Stimulated activated CD4-positive, alpha-beta T cell treated with anti-CD3 and anti-CD28 coated beads, Interleukin-12 subunit alpha, Interleukin-12 subunit beta, amount 100 ng/mL, for 24 hours (primary cell): Measurements from ENCODE around the gene AFAP1L1.

Experiments used
- DNase-seq, 2 experiments: peaks; one replicate each; pipeline ENCODE4 v3.0.0-alpha.2; 2020; ENCODE audit warnings: low read depth in 2 of 2

The AFAP1L1 gene

GRCh38 chr5:149314571-149315111, 43.0 kb downstream of the AFAP1L1 start:
- no peak for DNase-seq

GRCh38 chr5:149315753-149316152, 44.1 kb downstream of the AFAP1L1 start:
- DNase-seq, result no peak

- DNase-seq, result no peak
These were observed 45.8 kb downstream of the AFAP1L1 start for GRCh38 chr5:149317281-149318048.

- no peak for DNase-seq
These were observed 47.5 kb downstream of the AFAP1L1 start for GRCh38 chr5:149319174-149319573.

GRCh38 chr5:149320791-149321330, 49.2 kb downstream of the AFAP1L1 start:
- no peak for DNase-seq

GRCh38 chr5:149322518-149322917, 50.9 kb downstream of the AFAP1L1 start:
- no peak for DNase-seq

GRCh38 chr5:149323210-149323609, 51.6 kb downstream of the AFAP1L1 start:
- DNase-seq, result no peak

- DNase-seq, result no peak
These were observed 52.1 kb downstream of the AFAP1L1 start for GRCh38 chr5:149323621-149324205.

GRCh38 chr5:149324641-149325040, 53.0 kb downstream of the AFAP1L1 start:
- no peak for DNase-seq

- DNase-seq, result no peak
These were observed 53.6 kb downstream of the AFAP1L1 start for GRCh38 chr5:149325166-149325735.

GRCh38 chr5:149325894-149326293, 54.2 kb downstream of the AFAP1L1 start:
- no peak for DNase-seq

GRCh38 chr5:149326611-149327010, 55.0 kb downstream of the AFAP1L1 start:
- DNase-seq, result no peak

- DNase-seq, result no peak
These were observed 56.5 kb downstream of the AFAP1L1 start for GRCh38 chr5:149328177-149328576.

- DNase-seq, result no peak
These were observed 62.2 kb downstream of the AFAP1L1 start for GRCh38 chr5:149333711-149334443.

- DNase-seq, result no peak
These were observed 66.1 kb downstream of the AFAP1L1 start for GRCh38 chr5:149337736-149338135.

- DNase-seq, result no peak
These were observed 66.7 kb downstream of the AFAP1L1 start for GRCh38 chr5:149338364-149338763.

- DNase-seq, result no peak
These were observed 69.3 kb downstream of the AFAP1L1 start for GRCh38 chr5:149340920-149341319.

GRCh38 chr5:149341876-149342275, 70.2 kb downstream of the AFAP1L1 start:
- no peak for DNase-seq

GRCh38 chr5:149344151-149344550, 72.5 kb downstream of the AFAP1L1 start:
- DNase-seq, result no peak

- peak; percentile 91 for DNase-seq
These were observed 73.7 kb downstream of the AFAP1L1 start, which contains the start of gene GRPEL2 for GRCh38 chr5:149345147-149345891. Gene GRPEL2, plus strand, starts transcription at chr5:149345499. Its CDS starts 41 bp downstream, at chr5:149345540.

GRCh38 chr5:149345892-149346222, 74.2 kb downstream of the AFAP1L1 start:
- no peak for DNase-seq
